HG03521 (cell line): ENCODE data around the gene MAST4.
"Not testable (repeated sequence)": the region's sequence is repeated elsewhere in the genome, so short reads cannot be mapped to it uniquely, and the experiment has no call there.

Experiments
- ATAC-seq: cut with Tn5 transposase; IDR thresholded peaks from one replicate; pipeline ENCODE4 v1.9.1; 2021; ENCODE audit warnings: mild to moderate bottlenecking, moderate library complexity; ENCODE audit not compliant: unreplicated experiment

Gene MAST4

GRCh38 chr5:66694036-66694435 is 97.8 kb downstream of the MAST4 start:
- no peak for ATAC-seq

GRCh38 chr5:66695840-66696239 is 99.6 kb downstream of the MAST4 start:
- not testable (repeated sequence) for ATAC-seq

- ATAC-seq: no peak
Observed at GRCh38 chr5:66697796-66698564, 101.8 kb downstream of the MAST4 start.

GRCh38 chr5:66701244-66701643 is 105.1 kb downstream of the MAST4 start:
- ATAC-seq: peak; percentile 69

GRCh38 chr5:66702426-66702825 is 106.2 kb downstream of the MAST4 start:
- ATAC-seq: no peak

GRCh38 chr5:66704790-66705425 is 108.7 kb downstream of the MAST4 start:
- ATAC-seq: no peak

- no peak for ATAC-seq
Observed at GRCh38 chr5:66708368-66708767, 112.2 kb downstream of the MAST4 start.

GRCh38 chr5:66710557-66711088 is 114.4 kb downstream of the MAST4 start:
- no peak for ATAC-seq

GRCh38 chr5:66713998-66714397 is 117.8 kb downstream of the MAST4 start:
- ATAC-seq: no peak

- no peak for ATAC-seq
Observed at GRCh38 chr5:66717455-66718373, 121.5 kb downstream of the MAST4 start.

GRCh38 chr5:66718374-66719002 is 122.3 kb downstream of the MAST4 start:
- no peak for ATAC-seq

GRCh38 chr5:66720780-66721179 is 124.6 kb downstream of the MAST4 start:
- ATAC-seq: no peak

- ATAC-seq: no peak
Observed at GRCh38 chr5:66722686-66723085, 126.5 kb downstream of the MAST4 start.

GRCh38 chr5:66724349-66725139 is 128.4 kb downstream of the MAST4 start:
- ATAC-seq: no peak

GRCh38 chr5:66727630-66728029 is 131.4 kb downstream of the MAST4 start:
- no peak for ATAC-seq

- no peak for ATAC-seq
Observed at GRCh38 chr5:66728049-66728448, 131.9 kb downstream of the MAST4 start.

- ATAC-seq: no peak
Observed at GRCh38 chr5:66737096-66737495, 140.9 kb downstream of the MAST4 start.

- no peak for ATAC-seq
Observed at GRCh38 chr5:66738136-66738535, 141.9 kb downstream of the MAST4 start.

- no peak for ATAC-seq
Observed at GRCh38 chr5:66739021-66739420, 142.8 kb downstream of the MAST4 start.

- no peak for ATAC-seq
Observed at GRCh38 chr5:66739951-66740350, 143.8 kb downstream of the MAST4 start.
